Effector CD8-positive, alpha-beta T cell (primary cell): ENCODE measurements around the gene KRTAP10-2.

Experiments
- DNase-seq: peaks from one replicate; lab custom pipeline; 2025; lab: John Stamatoyannopoulos, UW

KRTAP10-2 gene

DNA sequence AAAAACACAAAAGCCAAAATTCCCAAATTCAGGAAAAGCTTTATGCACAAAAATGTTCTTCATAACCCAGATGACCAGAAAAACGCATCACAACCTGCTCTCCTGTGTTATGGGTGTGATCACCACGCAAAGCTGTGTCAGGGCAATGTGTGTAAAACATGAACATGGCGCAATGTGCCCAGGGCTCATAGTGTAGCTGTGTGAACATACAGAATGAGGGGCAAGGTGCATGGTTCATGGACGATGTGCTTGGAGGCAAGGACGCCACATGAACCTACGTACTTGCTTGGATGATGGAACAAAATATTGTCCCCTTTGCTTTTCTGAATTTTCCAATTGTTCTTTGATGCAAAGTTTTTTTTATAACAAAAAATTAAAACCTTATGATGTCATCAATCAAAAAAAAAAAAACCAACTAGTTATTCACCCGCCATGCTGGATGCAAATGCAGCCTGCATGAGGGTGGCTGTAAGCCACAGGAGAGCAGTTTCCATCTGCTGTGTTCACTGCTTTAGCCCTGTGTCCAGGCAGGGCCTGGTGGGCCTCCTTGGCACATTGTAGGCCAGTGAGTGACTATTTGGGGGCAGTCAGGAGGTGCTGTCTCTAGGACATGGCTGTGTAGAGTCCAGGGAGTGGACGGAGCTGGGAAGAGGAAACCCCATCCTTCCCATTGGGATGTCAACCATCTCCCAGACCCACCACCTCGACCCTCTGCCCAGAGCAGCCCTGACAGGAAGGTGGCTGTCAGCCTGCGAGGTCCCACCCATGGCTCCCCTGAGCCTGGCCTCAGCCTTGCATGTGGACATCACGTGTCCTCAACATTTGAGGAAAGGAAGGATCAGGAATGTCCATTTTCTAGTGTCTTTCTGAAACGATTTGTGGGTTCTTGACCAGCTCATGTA lies 25.0 kb downstream of the KRTAP10-2 start:
- no peak for DNase-seq

DNA sequence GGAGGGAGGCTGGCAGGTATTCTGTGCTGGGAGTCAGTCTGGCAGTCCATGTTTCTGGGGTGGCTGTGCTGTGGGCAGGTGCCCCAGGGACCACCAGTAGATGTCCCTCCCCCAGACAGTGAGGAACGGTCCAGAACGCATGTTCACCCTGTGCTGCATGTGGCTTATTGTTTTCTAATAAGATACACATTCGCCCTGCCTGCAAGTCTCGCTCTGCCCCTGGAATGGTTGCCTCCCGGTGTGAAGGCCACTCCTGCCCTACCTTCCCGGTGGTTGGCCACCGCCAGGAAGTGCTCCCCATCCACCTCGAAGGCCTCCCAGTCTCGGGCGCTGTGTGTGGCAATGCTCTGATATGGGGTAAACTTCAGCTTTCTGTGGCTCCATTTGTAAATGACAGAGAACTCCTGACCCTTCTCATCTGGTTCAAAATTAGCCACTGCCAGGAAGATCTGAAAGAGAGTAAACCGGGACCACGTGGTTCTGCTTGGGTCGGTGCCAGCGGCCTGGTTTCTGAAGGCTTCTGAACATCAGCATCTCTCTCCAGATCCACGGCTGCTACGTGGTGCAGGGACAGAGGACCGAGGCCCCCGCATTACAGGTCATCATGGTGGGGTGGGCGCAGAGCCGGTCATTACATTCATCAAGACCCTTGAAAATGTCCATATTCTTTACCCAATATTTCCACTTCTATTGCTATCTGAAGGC lies 25.8 kb downstream of the KRTAP10-2 start:
- no peak for DNase-seq

DNA sequence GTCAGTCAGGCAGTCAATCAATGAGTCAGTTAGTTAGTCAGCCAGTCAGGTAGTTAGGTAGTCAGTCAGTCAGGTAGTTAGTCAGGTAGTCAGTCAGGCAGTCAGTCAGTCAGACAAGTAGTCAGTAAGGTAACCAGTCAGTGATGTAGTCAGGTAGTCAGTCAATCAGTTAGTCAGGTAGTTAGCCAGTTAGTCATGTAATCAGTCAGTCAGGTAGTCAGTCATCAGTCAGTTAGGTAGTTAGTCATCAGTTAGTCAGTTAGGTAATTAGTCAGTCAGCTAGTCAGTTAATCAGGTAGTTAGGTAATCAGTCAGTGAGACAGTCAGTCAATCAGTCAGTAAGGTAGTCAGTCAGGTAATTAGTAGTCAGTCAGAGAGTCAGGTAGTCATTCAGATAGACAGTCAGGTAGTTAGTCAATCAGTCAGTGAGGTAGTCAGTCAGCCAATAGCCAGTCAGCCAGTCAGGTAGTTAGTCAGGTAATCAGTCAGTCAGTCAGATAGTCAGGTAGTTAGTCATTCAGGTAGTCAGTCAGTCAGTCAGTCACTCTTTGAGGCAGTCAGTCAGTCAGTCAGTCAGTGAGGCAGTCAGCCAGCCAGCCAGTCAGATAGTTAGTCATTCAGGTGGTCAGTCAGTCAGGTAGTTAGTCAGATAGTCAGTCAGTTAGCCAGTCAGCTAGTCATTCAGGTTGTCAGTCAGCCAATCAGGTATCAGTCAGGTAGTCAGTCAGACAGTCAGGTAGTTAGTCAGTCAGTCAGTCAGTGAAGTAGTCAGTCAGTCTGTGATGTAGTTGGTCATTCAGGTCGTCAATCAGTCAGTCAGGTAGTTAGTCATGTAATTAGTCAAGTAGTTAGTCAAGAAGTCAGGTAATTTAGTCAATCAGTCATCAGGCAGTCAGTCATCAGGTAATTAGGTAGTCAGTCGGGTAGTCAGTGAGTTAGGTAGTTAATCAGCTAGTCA lies 26.6 kb downstream of the KRTAP10-2 start:
- no peak for DNase-seq

- DNase-seq: no peak
These were observed 27.5 kb downstream of the KRTAP10-2 start for GRCh38 chr21:44523567-44524413.

DNA sequence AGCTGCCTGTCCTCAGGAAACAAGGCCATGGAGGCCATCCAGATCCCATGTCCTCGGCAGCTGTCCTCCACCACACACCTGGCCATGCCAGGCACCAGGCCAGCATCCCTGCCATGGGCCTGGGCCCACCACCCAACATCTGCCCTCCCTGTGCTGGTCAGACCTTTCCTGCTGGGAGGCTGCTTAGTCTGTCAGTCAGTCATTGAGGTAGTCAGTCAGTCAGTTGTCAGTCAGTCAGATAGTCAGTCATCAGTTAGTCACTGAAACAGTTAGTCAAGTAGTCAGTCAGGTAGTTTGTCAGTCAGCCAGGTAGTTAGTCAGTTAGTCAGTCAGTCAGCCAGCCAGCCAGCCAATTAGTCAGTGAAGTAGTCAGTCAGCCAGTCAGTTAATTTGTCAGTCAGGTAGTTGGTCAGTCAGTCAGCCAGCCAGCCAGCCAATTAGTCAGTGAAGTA lies 28.5 kb downstream of the KRTAP10-2 start:
- no peak for DNase-seq

- DNase-seq: no peak
These were observed 29.2 kb downstream of the KRTAP10-2 start for GRCh38 chr21:44521928-44522752.

GRCh38 chr21:44521301-44521927 lies 29.9 kb downstream of the KRTAP10-2 start:
- no peak for DNase-seq

- no peak for DNase-seq
These were observed 30.7 kb downstream of the KRTAP10-2 start for GRCh38 chr21:44520326-44521300.

- no peak for DNase-seq
These were observed 31.7 kb downstream of the KRTAP10-2 start for GRCh38 chr21:44519346-44520325.

DNA sequence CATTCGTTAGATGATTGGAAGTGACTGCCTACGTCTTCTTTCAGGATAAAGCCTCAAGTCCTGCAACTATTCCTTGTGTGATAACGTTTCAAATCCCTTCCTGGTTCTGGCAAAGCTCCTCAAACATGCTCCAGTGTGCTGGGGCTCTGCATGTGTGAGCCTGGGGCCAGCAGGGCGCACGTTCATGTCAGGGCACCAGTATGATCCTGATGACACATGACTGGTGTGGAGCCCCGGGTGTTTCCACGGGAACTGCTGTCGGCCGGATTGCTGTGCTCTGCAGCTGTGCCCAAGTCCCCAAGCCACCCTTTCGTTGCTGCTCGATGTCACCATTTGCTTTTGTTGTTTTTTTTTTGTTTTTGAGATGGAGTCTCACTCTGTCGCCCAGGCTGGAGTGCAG lies 32.6 kb downstream of the KRTAP10-2 start:
- DNase-seq: no peak

GRCh38 chr21:44517175-44517899 lies 34.0 kb downstream of the KRTAP10-2 start:
- DNase-seq: no peak

- no peak for DNase-seq
These were observed 34.5 kb downstream of the KRTAP10-2 start for GRCh38 chr21:44516828-44517174.

- no peak for DNase-seq
These were observed 35.0 kb downstream of the KRTAP10-2 start for GRCh38 chr21:44516342-44516741.

GRCh38 chr21:44515359-44516165 lies 35.7 kb downstream of the KRTAP10-2 start:
- no peak for DNase-seq

DNA sequence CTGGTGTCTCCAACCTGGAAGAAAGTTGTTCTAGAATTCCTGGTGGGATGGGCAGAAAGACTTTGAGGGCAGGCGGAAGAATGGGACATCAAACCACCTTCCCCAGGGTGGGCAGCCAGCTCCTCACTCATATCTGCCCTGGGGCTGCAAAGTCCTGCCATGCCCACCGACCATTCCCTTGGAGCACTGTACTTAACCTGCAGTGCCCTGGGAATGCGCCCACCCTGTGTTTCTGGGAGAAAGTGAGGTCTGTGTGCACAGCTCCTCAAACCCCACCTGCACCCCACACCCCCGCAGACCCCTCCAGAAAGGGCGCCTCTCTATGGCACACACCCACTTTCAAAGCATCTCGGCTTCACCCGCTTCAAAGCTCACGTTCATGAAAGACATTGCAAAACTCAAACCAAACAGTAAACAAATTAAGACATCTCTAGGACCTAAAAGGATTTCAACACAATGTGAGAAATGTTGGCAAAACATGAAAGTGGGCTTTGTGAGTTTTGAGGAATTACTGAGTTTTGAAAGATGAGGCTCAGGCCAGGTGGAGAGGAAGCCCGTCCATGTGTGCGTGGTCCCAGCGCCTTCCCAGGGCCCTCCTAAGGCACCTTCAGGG lies 36.5 kb downstream of the KRTAP10-2 start:
- no peak for DNase-seq
